IPS-18c (cell line): ENCODE results near the gene ITGA2.
"Not testable (repeated sequence)": the region's sequence is repeated elsewhere in the genome, so short reads cannot be mapped to it uniquely, and the experiment has no call there.

ENCODE experiments used
- H3K4me3 ChIP-seq: 2 replicates; pipeline ENCODE4 v1.7.0; 2013; ENCODE audit warnings: low read depth, mild to moderate bottlenecking, low read length, moderate library complexity; ENCODE audit not compliant: insufficient read depth
- H3K9me3 ChIP-seq: one replicate; pipeline ENCODE4 v1.6.1; 2013; ENCODE audit warnings: mild to moderate bottlenecking, low read length, moderate library complexity; ENCODE audit not compliant: control insufficient read depth, insufficient read depth

The ITGA2 gene

GRCh38 chr5:53100606-53101005 lies 111.5 kb downstream of the ITGA2 start:
- H3K4me3 ChIP-seq: no peak overlapping the region
- no peaks in the 10 kb centered on the region for H3K9me3 ChIP-seq

GRCh38 chr5:53105611-53106300 lies 116.6 kb downstream of the ITGA2 start:
- H3K4me3 ChIP-seq: no peak overlapping the region
- H3K9me3 ChIP-seq: no peaks in the 10 kb centered on the region

GRCh38 chr5:53109056-53109442 lies 119.9 kb downstream of the ITGA2 start:
- Histone ChIP-seq H3K4me3 (peak overlapping the region; percentile 53; the same call in 1 of the 2 replicates), H3K9me3 (no peaks in the 10 kb centered on the region)

GRCh38 chr5:53109443-53110127 lies 120.4 kb downstream of the ITGA2 start, which contains the start of gene MOCS2:
Gene MOCS2, minus strand, starts transcription at chr5:53109757. Its CDS starts 2,583 bp downstream, at chr5:53107174.
- Histone ChIP-seq H3K9me3 (no peaks in the 10 kb centered on the region), H3K4me3 (peak within 1 kb of the TSS; percentile 53)

GRCh38 chr5:53110156-53110555 lies 121.0 kb downstream of the ITGA2 start:
- Histone ChIP-seq H3K9me3 (no peaks in the 10 kb centered on the region), H3K4me3 (peak overlapping the region; percentile 53)

GRCh38 chr5:53111139-53111538 lies 122.0 kb downstream of the ITGA2 start:
- Histone ChIP-seq H3K4me3 (no peak overlapping the region), H3K9me3 (no peaks in the 10 kb centered on the region)

- H3K9me3 ChIP-seq, H3K4me3 ChIP-seq: not testable (repeated sequence)
Observed at GRCh38 chr5:53112307-53112706, 123.2 kb downstream of the ITGA2 start.

GRCh38 chr5:53112909-53113308 lies 123.8 kb downstream of the ITGA2 start:
- no peak overlapping the region for H3K4me3 ChIP-seq
- no peaks in the 10 kb centered on the region for H3K9me3 ChIP-seq

- Histone ChIP-seq H3K9me3 (no peaks in the 10 kb centered on the region), H3K4me3 (no peak overlapping the region)
Observed at GRCh38 chr5:53113947-53114346, 124.8 kb downstream of the ITGA2 start.

- H3K9me3 ChIP-seq: no peaks in the 10 kb centered on the region
- no peak overlapping the region for H3K4me3 ChIP-seq
Observed at GRCh38 chr5:53114988-53115387, 125.8 kb downstream of the ITGA2 start.

- H3K9me3 ChIP-seq: no peaks in the 10 kb centered on the region
- no peak overlapping the region for H3K4me3 ChIP-seq
Observed at GRCh38 chr5:53116597-53116996, 127.4 kb downstream of the ITGA2 start.

- Histone ChIP-seq H3K4me3 (no peak overlapping the region), H3K9me3 (no peaks in the 10 kb centered on the region)
Observed at GRCh38 chr5:53118879-53119278, 129.7 kb downstream of the ITGA2 start.

- Histone ChIP-seq H3K4me3 (no peak overlapping the region), H3K9me3 (no peaks in the 10 kb centered on the region)
Observed at GRCh38 chr5:53120165-53120564, 131.0 kb downstream of the ITGA2 start.

GRCh38 chr5:53123702-53124101 lies 134.6 kb downstream of the ITGA2 start:
- H3K9me3 ChIP-seq: no peaks in the 10 kb centered on the region
- H3K4me3 ChIP-seq: no peak overlapping the region

- Histone ChIP-seq H3K9me3 (no peaks in the 10 kb centered on the region), H3K4me3 (no peak overlapping the region)
Observed at GRCh38 chr5:53126521-53126920, 137.4 kb downstream of the ITGA2 start.

- H3K4me3 ChIP-seq: no peak overlapping the region
Observed at GRCh38 chr5:53127107-53127506, 138.0 kb downstream of the ITGA2 start.

GRCh38 chr5:53128481-53128880 lies 139.3 kb downstream of the ITGA2 start:
- no peaks in the 10 kb centered on the region for H3K9me3 ChIP-seq
- H3K4me3 ChIP-seq: no peak overlapping the region

More at GRCh38 chr5:53127107-53127506, 138.0 kb downstream of the ITGA2 start:
- H3K9me3 ChIP-seq: no peaks in the 10 kb centered on the region

- Histone ChIP-seq H3K9me3 (no peaks in the 10 kb centered on the region), H3K4me3 (no peak overlapping the region)
Observed at GRCh38 chr5:53130266-53130665, 141.1 kb downstream of the ITGA2 start.
